Mesendoderm (in vitro differentiated cells): ENCODE measurements around the gene SCLT1. TPM values are rescaled to one million over a fixed set of nuclear protein-coding genes. Genes with fewer than 3 reads are reported as not detected.

ENCODE experiments used
- DNase-seq: peaks from one replicate; pipeline ENCODE4 v3.0.0; 2013
- H2AK5ac ChIP-seq: 2 replicates; pipeline ENCODE4 v1.6.1; 2013; ENCODE audit warnings: low read length, inconsistent platforms
- H2BK120ac ChIP-seq: 2 replicates; pipeline ENCODE4 v1.6.1; 2013; ENCODE audit warnings: low read depth, mild to moderate bottlenecking, low read length, moderate library complexity, mixed read lengths
- H2BK15ac ChIP-seq: replicated peaks from 2 replicates; pipeline ENCODE4 v1.6.1; 2013; ENCODE audit warnings: low read depth, mild to moderate bottlenecking, moderate library complexity
- H2BK5ac ChIP-seq: 2 replicates; pipeline ENCODE4 v1.6.1; 2013; ENCODE audit warnings: low read length, inconsistent platforms
- H3K18ac ChIP-seq: 2 replicates; pipeline ENCODE4 v1.6.1; 2013; ENCODE audit warnings: mild to moderate bottlenecking, low read length, mixed read lengths
- H3K23ac ChIP-seq: one replicate; pipeline ENCODE4 v1.6.1; 2013; ENCODE audit warnings: low read length
- H3K27ac ChIP-seq: 2 replicates; pipeline ENCODE4 v1.5.1; 2013; ENCODE audit warnings: low read depth, mild to moderate bottlenecking, inconsistent platforms, low read length, moderate library complexity
- H3K27me3 ChIP-seq: 2 replicates; pipeline ENCODE4 v1.6.1; 2013; ENCODE audit warnings: low read length, control low read depth, mild to moderate bottlenecking, inconsistent platforms; ENCODE audit not compliant: insufficient read depth, poor library complexity
- H3K36me3 ChIP-seq: 2 replicates; pipeline ENCODE4 v1.6.1; 2013; ENCODE audit warnings: low read length, inconsistent platforms; ENCODE audit not compliant: control insufficient read depth, insufficient read depth
- H3K4ac ChIP-seq: one replicate; pipeline ENCODE4 v1.6.1; 2013; ENCODE audit warnings: low read depth, mild to moderate bottlenecking, low read length, moderate library complexity
- H3K4me1 ChIP-seq: 2 replicates; pipeline ENCODE4 v1.6.1; 2013; ENCODE audit warnings: low read depth, low read length, inconsistent platforms; ENCODE audit not compliant: control insufficient read depth
- H3K4me2 ChIP-seq: 2 replicates; pipeline ENCODE4 v1.6.1; 2013; ENCODE audit warnings: low read length
- H3K4me3 ChIP-seq: 2 replicates; pipeline ENCODE4 v1.5.1; 2013; ENCODE audit warnings: mild to moderate bottlenecking, low read length
- H3K56ac ChIP-seq: one replicate; pipeline ENCODE4 v1.6.1; 2013; ENCODE audit warnings: low read length
- H3K79me1 ChIP-seq: 2 replicates; pipeline ENCODE4 v1.6.1; 2013; ENCODE audit warnings: low read length, inconsistent platforms
- H3K79me2 ChIP-seq: 2 replicates; pipeline ENCODE4 v1.6.1; 2013; ENCODE audit warnings: mild to moderate bottlenecking, low read length; ENCODE audit not compliant: control insufficient read depth, insufficient read depth
- H3K9ac ChIP-seq: 2 replicates; pipeline ENCODE4 v1.6.1; 2013; ENCODE audit warnings: low read length, inconsistent platforms
- H4K5ac ChIP-seq: one replicate; pipeline ENCODE4 v1.6.1; 2013; ENCODE audit warnings: low read length
- H4K8ac ChIP-seq: one replicate; pipeline ENCODE4 v1.6.1; 2013; ENCODE audit warnings: low read depth, mild to moderate bottlenecking, control low read depth, low read length, moderate library complexity
- WGBS: extraction: QIAGEN DNeasy Blood & Tissue Kit; methylation state at CpG from one replicate; pipeline ENCODE4 v1.1.7; 2013; ENCODE audit warnings: low lambda C conversion rate, missing lambda C conversion rate; ENCODE audit not compliant: insufficient coverage; ENCODE audit errors: extremely low coverage; 5-methylcytosine and 5-hydroxymethylcytosine counted together
- small RNA-seq: library from polyadenylated mRNA; stranded (forward); fragments of <200 nt; extraction: miRNeasy Mini kit (QIAGEN cat#:217004); gene quantifications from one replicate; pipeline ENCODE3, GENCODE V24; 2013; ENCODE audit not compliant: insufficient read depth

SCLT1 gene

GRCh38 chr4:128835498-128836222, 257.7 kb downstream of the SCLT1 start:
- Histone ChIP-seq H3K36me3 (no peaks in the 10 kb centered on the region), H3K4me3 (no peak overlapping the region), H2BK5ac (no peak overlapping the region)

More at GRCh38 chr4:128835498-128836222, 257.7 kb downstream of the SCLT1 start:
- no peak overlapping the region for H3K4me2 ChIP-seq
- no peak overlapping the region for H2AK5ac ChIP-seq
- H3K4me1 ChIP-seq: peaks cover 20% of the 10 kb centered on the region
- no peak overlapping the region for H3K18ac ChIP-seq
- no peak overlapping the region for H4K5ac ChIP-seq
- H3K23ac ChIP-seq: no peak overlapping the region
- no peak overlapping the region for H2BK120ac ChIP-seq
- no peak for DNase-seq
- H3K56ac ChIP-seq: no peak overlapping the region
- peaks cover 8% of the 10 kb centered on the region for H3K79me1 ChIP-seq
- H2BK15ac ChIP-seq: no peak overlapping the region
- no peak overlapping the region for H3K4ac ChIP-seq
- H3K79me2 ChIP-seq: peaks cover 77% of the 10 kb centered on the region
- H3K9ac ChIP-seq: no peak overlapping the region
- no CpG with 5 or more reads among the region's 8 CpGs for whole genome bisulfite sequencing
- no peak overlapping the region for H3K27ac ChIP-seq
- no peaks in the 10 kb centered on the region for H3K27me3 ChIP-seq
- no peak overlapping the region for H4K8ac ChIP-seq

Small RNA genes within 50 kb of the gene (small RNA-seq; reads per million reads assigned to genes)
- gene AC093826.2: not detected
